ENCODE measurements around the gene CYFIP2. TPM values are rescaled to one million over a fixed set of nuclear protein-coding genes. Genes with fewer than 3 reads are reported as not detected.

CYFIP2 gene
- total and polyA plus RNA-seq, 4 donors = 48.1 to 160 (median 104) TPM

- WGBS (ENCODE audit: insufficient coverage) = 96% methylated on average over 4 of the region's 7 CpGs
- no peak for DNase-seq (ENCODE audit: low read depth in 4 of 6, low spot score in 6 of 6)
- no peaks in the 10 kb centered on the region for H3K4me1 ChIP-seq (ENCODE audit: control insufficient read depth, insufficient read depth, low read length)
- peaks cover 35% of the 10 kb centered on the region for H3K36me3 ChIP-seq (ENCODE audit: control insufficient read depth, insufficient read depth, low read length)
- H3K9me3 ChIP-seq (ENCODE audit: control insufficient read depth, insufficient read depth, low read length) = no peaks in the 10 kb centered on the region
- H3K27ac ChIP-seq (ENCODE audit: low read depth, low read length) = no peak overlapping the region
- no peak overlapping the region for H3K4me3 ChIP-seq (ENCODE audit: low read depth, low read length)
- no peaks in the 10 kb centered on the region for H3K27me3 ChIP-seq (ENCODE audit: control insufficient read depth, insufficient read depth, low read length)
Measured at GRCh38 chr5:157294407-157295091, 28.6 kb downstream of the CYFIP2 start.

DNA sequence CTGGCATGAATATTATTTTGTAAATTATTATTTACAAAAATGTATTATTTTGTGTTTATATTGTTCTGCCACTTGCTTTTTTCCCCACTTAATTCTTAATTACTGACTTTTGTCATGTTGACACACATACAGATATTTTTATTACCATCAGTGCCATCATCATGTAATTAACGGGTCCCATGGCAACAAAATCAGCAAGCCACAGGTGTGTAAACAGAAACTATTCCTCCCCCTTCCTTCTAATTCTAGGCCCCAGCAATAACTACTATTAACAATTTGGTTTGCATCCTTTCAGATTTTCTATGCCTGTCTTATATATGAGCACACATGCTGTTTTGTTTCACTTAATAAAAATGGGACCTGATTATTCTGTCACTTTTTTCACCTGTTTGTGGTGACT is 29.3 kb downstream of the CYFIP2 start:
- H3K9me3 ChIP-seq (ENCODE audit: control insufficient read depth, insufficient read depth, low read length) = no peaks in the 10 kb centered on the region
- no peaks in the 10 kb centered on the region for H3K4me1 ChIP-seq (ENCODE audit: control insufficient read depth, insufficient read depth, low read length)
- H3K4me3 ChIP-seq (ENCODE audit: low read depth, low read length) = no peak overlapping the region
- no peak for DNase-seq (ENCODE audit: low read depth in 4 of 6, low spot score in 6 of 6)
- H3K27me3 ChIP-seq (ENCODE audit: control insufficient read depth, insufficient read depth, low read length) = no peaks in the 10 kb centered on the region
- WGBS (ENCODE audit: insufficient coverage) = 89% methylated on average over 1 of the region's 1 CpG
- H3K36me3 ChIP-seq (ENCODE audit: control insufficient read depth, insufficient read depth, low read length) = peaks cover 38% of the 10 kb centered on the region
- H3K27ac ChIP-seq (ENCODE audit: low read depth, low read length) = no peak overlapping the region

- no peaks in the 10 kb centered on the region for H3K27me3 ChIP-seq (ENCODE audit: control insufficient read depth, insufficient read depth, low read length)
- peaks cover 57% of the 10 kb centered on the region for H3K36me3 ChIP-seq (ENCODE audit: control insufficient read depth, insufficient read depth, low read length)
- H3K4me1 ChIP-seq (ENCODE audit: control insufficient read depth, insufficient read depth, low read length) = no peaks in the 10 kb centered on the region
- WGBS (ENCODE audit: insufficient coverage) = 76% methylated on average over 9 of the region's 10 CpGs
- DNase-seq (ENCODE audit: low read depth in 4 of 6, low spot score in 6 of 6) = no peak
- H3K27ac ChIP-seq (ENCODE audit: low read depth, low read length) = no peak overlapping the region
- H3K9me3 ChIP-seq (ENCODE audit: control insufficient read depth, insufficient read depth, low read length) = no peaks in the 10 kb centered on the region
- no peak overlapping the region for H3K4me3 ChIP-seq (ENCODE audit: low read depth, low read length)
Measured at GRCh38 chr5:157300564-157300963, 34.6 kb downstream of the CYFIP2 start.

DNA sequence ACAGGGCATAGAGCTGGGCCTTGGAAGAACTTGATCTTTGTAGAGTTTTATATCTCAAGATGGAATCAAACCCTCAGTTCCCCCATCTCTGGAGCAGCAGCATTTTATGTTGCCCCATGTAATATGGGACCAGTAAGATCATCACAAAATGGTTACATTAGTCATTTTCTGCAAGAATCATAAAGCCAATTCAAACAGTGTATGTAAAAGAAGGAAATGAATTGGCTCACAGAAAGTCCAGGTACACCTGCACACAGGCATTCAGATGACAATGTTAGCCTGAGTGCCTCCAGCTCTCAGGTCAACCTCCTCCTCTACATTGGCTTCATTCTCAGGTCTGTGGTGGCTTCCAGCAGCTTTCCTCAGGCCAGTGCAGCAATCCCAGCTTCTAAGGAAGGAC is 35.1 kb downstream of the CYFIP2 start:
- Histone ChIP-seq H3K4me3 (ENCODE audit: low read depth, low read length) (no peak overlapping the region), H3K27ac (ENCODE audit: low read depth, low read length) (no peak overlapping the region), H3K4me1 (ENCODE audit: control insufficient read depth, insufficient read depth, low read length) (no peaks in the 10 kb centered on the region), H3K9me3 (ENCODE audit: control insufficient read depth, insufficient read depth, low read length) (no peaks in the 10 kb centered on the region), H3K36me3 (ENCODE audit: control insufficient read depth, insufficient read depth, low read length) (peaks cover 55% of the 10 kb centered on the region), H3K27me3 (ENCODE audit: control insufficient read depth, insufficient read depth, low read length) (no peaks in the 10 kb centered on the region)
- DNase-seq (ENCODE audit: low read depth in 4 of 6, low spot score in 6 of 6) = no peak

DNA sequence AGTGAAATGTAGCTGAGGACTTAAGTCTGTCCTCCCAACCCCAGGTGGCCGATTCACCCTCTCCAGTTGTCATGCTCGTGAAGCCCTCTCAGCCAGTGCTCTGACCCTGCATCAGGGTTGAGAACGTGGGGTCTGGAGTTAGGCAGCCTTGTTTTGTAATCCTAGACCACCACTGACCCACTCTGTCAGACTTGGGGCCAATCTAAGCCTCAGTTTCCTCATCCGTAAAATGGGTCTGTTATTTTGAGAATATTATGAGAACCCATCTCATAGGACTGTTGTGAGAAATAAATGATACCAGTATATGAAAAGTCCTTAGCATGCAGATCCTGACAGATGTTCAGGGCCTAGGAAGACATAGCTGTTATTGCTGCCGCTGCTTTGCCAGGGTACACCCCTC is 37.1 kb downstream of the CYFIP2 start:
- Histone ChIP-seq H3K27me3 (ENCODE audit: control insufficient read depth, insufficient read depth, low read length) (no peaks in the 10 kb centered on the region), H3K9me3 (ENCODE audit: control insufficient read depth, insufficient read depth, low read length) (no peaks in the 10 kb centered on the region), H3K4me1 (ENCODE audit: control insufficient read depth, insufficient read depth, low read length) (no peaks in the 10 kb centered on the region), H3K27ac (ENCODE audit: low read depth, low read length) (no peak overlapping the region), H3K36me3 (ENCODE audit: control insufficient read depth, insufficient read depth, low read length) (peaks cover 44% of the 10 kb centered on the region), H3K4me3 (ENCODE audit: low read depth, low read length) (no peak overlapping the region)
- DNase-seq (ENCODE audit: low read depth in 4 of 6, low spot score in 6 of 6) = no peak
- 96% methylated on average over 4 of the region's 5 CpGs for WGBS (ENCODE audit: insufficient coverage)

GRCh38 chr5:157303667-157304327 is 37.9 kb downstream of the CYFIP2 start:
- H3K9me3 ChIP-seq (ENCODE audit: control insufficient read depth, insufficient read depth, low read length) = no peaks in the 10 kb centered on the region
- 54% methylated on average over 6 of the region's 8 CpGs for WGBS (ENCODE audit: insufficient coverage)

GRCh38 chr5:157306081-157306480 is 40.2 kb downstream of the CYFIP2 start:
- no peaks in the 10 kb centered on the region for H3K27me3 ChIP-seq (ENCODE audit: control insufficient read depth, insufficient read depth, low read length)
- 92% methylated on average over 3 of the region's 4 CpGs for WGBS (ENCODE audit: insufficient coverage)

More at GRCh38 chr5:157303667-157304327, 37.9 kb downstream of the CYFIP2 start:
- Histone ChIP-seq H3K4me3 (ENCODE audit: low read depth, low read length) (no peak overlapping the region), H3K27ac (ENCODE audit: low read depth, low read length) (no peak overlapping the region), H3K27me3 (ENCODE audit: control insufficient read depth, insufficient read depth, low read length) (no peaks in the 10 kb centered on the region), H3K36me3 (ENCODE audit: control insufficient read depth, insufficient read depth, low read length) (peaks cover 39% of the 10 kb centered on the region), H3K4me1 (ENCODE audit: control insufficient read depth, insufficient read depth, low read length) (no peaks in the 10 kb centered on the region)
- DNase-seq (ENCODE audit: low read depth in 4 of 6, low spot score in 6 of 6) = no peak

GRCh38 chr5:157306692-157307471 is 41.0 kb downstream of the CYFIP2 start:
- Histone ChIP-seq H3K4me3 (ENCODE audit: low read depth, low read length) (no peak overlapping the region), H3K36me3 (ENCODE audit: control insufficient read depth, insufficient read depth, low read length) (peaks cover 46% of the 10 kb centered on the region), H3K27me3 (ENCODE audit: control insufficient read depth, insufficient read depth, low read length) (no peaks in the 10 kb centered on the region), H3K4me1 (ENCODE audit: control insufficient read depth, insufficient read depth, low read length) (no peaks in the 10 kb centered on the region), H3K27ac (ENCODE audit: low read depth, low read length) (no peak overlapping the region), H3K9me3 (ENCODE audit: control insufficient read depth, insufficient read depth, low read length) (no peaks in the 10 kb centered on the region)
- 96% methylated on average over 3 of the region's 10 CpGs for WGBS (ENCODE audit: insufficient coverage)
- DNase-seq (ENCODE audit: low read depth in 4 of 6, low spot score in 6 of 6) = no peak

More at GRCh38 chr5:157306081-157306480, 40.2 kb downstream of the CYFIP2 start:
- peaks cover 38% of the 10 kb centered on the region for H3K36me3 ChIP-seq (ENCODE audit: control insufficient read depth, insufficient read depth, low read length)
- H3K9me3 ChIP-seq (ENCODE audit: control insufficient read depth, insufficient read depth, low read length) = no peaks in the 10 kb centered on the region
- no peak overlapping the region for H3K27ac ChIP-seq (ENCODE audit: low read depth, low read length)
- no peaks in the 10 kb centered on the region for H3K4me1 ChIP-seq (ENCODE audit: control insufficient read depth, insufficient read depth, low read length)
- H3K4me3 ChIP-seq (ENCODE audit: low read depth, low read length) = no peak overlapping the region
- DNase-seq (ENCODE audit: low read depth in 4 of 6, low spot score in 6 of 6) = no peak

GRCh38 chr5:157308836-157309465 is 43.0 kb downstream of the CYFIP2 start:
- WGBS (ENCODE audit: insufficient coverage) = 60% methylated on average over 3 of the region's 8 CpGs
- H3K27me3 ChIP-seq (ENCODE audit: control insufficient read depth, insufficient read depth, low read length) = no peaks in the 10 kb centered on the region
- H3K4me1 ChIP-seq (ENCODE audit: control insufficient read depth, insufficient read depth, low read length) = no peaks in the 10 kb centered on the region
- peaks cover 35% of the 10 kb centered on the region for H3K36me3 ChIP-seq (ENCODE audit: control insufficient read depth, insufficient read depth, low read length)
- no peak overlapping the region for H3K27ac ChIP-seq (ENCODE audit: low read depth, low read length)
- H3K4me3 ChIP-seq (ENCODE audit: low read depth, low read length) = no peak overlapping the region
- no peak for DNase-seq (ENCODE audit: low read depth in 4 of 6, low spot score in 6 of 6)
- H3K9me3 ChIP-seq (ENCODE audit: control insufficient read depth, insufficient read depth, low read length) = no peaks in the 10 kb centered on the region

All from spinal cord (tissue), 10 donors.